OCI-LY1 (cell line): Measurements from ENCODE around the gene NAA20.

Experiments
- CTCF ChIP-seq: fragments of 200-600 bp; sonication (generic), shearing (Covaris generic); IDR thresholded peaks from 2 replicates; pipeline ENCODE4 v1.5.1; 2017; ENCODE audit warnings: mild to moderate bottlenecking, antibody characterized with exemption, low read length, moderate library complexity, mixed read lengths
- EZH2 ChIP-seq: fragments of 200-600 bp; sonication (generic), shearing (Covaris generic); IDR thresholded peaks from 2 replicates; pipeline ENCODE4 v1.8.0; 2017; ENCODE audit warnings: borderline replicate concordance, mixed run types, mild to moderate bottlenecking, antibody characterized with exemption, low read length, moderate library complexity, mixed read lengths

- no peak for TF ChIP-seq CTCF
- TF ChIP-seq EZH2, result no peak
Observed at GRCh38 chr20:19968466-19969073, 48.6 kb upstream of the NAA20 start.
